ENCODE measurements around the gene RIPPLY3. TPM values are rescaled to one million over a fixed set of nuclear protein-coding genes. Genes with fewer than 3 reads are reported as not detected.

The RIPPLY3 gene
- total RNA-seq, 1 donor from 2014 or later = not detected

GRCh38 chr21:37041706-37042271, 35.3 kb downstream of the RIPPLY3 start:
- H3K27me3 Mint-ChIP-seq = peaks cover 6% of the 10 kb centered on the region
- intact Hi-C loops (cut with micrococcal nuclease) = no loop called here
- ChIA-PET CTCF (no interaction called here), POLR2A (no interaction called here)
- H3K36me3 Mint-ChIP-seq (ENCODE audit: low read depth) = no peaks in the 10 kb centered on the region
- no peak overlapping the region for H3K27ac Mint-ChIP-seq
- ATAC-seq (ENCODE audit: low read depth) (no peak), DNase-seq (no peak)
- H3K4me3 Mint-ChIP-seq = no peak overlapping the region
- H3K4me1 Mint-ChIP-seq = peaks cover 9% of the 10 kb centered on the region
- H3K9me3 Mint-ChIP-seq = no peaks in the 10 kb centered on the region
- TF ChIP-seq CTCF (IDR thresholded peaks at IDR 0.05) = no peak

- intact Hi-C loops (cut with micrococcal nuclease) = no loop called here
- Mint-ChIP-seq H3K27ac (no peak overlapping the region), H3K27me3 (peaks cover 6% of the 10 kb centered on the region), H3K9me3 (no peaks in the 10 kb centered on the region), H3K4me3 (no peak overlapping the region), H3K36me3 (ENCODE audit: low read depth) (no peaks in the 10 kb centered on the region), H3K4me1 (peaks cover 9% of the 10 kb centered on the region)
- TF ChIP-seq CTCF (IDR thresholded peaks at IDR 0.05) = no peak
- POLR2A ChIA-PET = no interaction called here
- ATAC-seq (ENCODE audit: low read depth) (no peak), DNase-seq (no peak)
- CTCF ChIA-PET = no interaction called here
Measured at GRCh38 chr21:37043818-37044217, 37.3 kb downstream of the RIPPLY3 start.

DNA sequence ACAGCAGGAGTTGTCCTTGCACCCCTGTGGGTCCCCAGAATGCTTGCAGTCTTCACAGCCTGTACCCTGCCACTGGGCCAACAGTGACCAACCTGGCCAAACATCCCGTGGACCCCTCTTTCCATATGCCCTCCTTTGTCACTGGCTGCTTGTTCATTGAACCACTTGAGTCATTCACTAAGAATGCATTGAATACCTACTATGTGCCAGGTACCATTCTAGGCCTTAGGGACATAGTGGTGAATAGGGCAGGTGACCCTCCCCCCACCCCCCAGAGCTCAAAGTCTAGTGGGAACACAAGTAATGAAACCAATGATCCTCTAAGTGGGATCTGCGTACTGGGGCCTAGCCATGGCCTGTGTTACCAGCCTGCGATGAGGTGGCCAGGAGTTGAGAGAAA, 38.1 kb downstream of the RIPPLY3 start:
- POLR2A ChIA-PET = no interaction called here
- Mint-ChIP-seq H3K9me3 (no peaks in the 10 kb centered on the region), H3K27me3 (peaks cover 10% of the 10 kb centered on the region), H3K27ac (no peak overlapping the region), H3K4me3 (no peak overlapping the region), H3K36me3 (ENCODE audit: low read depth) (no peaks in the 10 kb centered on the region), H3K4me1 (peaks cover 9% of the 10 kb centered on the region)
- CTCF ChIA-PET = no interaction called here
- TF ChIP-seq CTCF (IDR thresholded peaks at IDR 0.05) = no peak
- intact Hi-C loops (cut with micrococcal nuclease) = no loop called here
- ATAC-seq (ENCODE audit: low read depth) (no peak), DNase-seq (no peak)

DNA sequence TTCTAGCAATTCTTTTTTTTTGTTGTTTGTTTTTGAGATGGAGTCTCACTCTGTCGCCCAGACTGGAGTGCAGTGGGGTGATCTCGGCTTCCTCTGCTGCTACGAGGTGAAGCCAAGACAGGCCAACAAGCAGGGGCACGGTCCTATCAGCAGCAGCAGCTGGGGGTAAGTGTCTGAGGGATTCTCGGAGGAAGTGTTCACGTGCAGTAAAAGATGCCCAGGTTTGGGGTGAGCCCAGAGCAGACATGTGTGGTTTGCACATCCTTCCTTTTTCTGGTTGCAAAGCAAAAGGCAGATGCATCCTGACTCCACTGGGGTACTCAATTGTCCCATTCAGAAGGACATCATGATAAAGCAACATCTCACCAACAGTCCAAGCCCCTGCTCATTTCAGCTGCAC, 38.6 kb downstream of the RIPPLY3 start:
- DNase-seq (no peak), ATAC-seq (ENCODE audit: low read depth) (no peak)
- H3K36me3 Mint-ChIP-seq (ENCODE audit: low read depth) = no peaks in the 10 kb centered on the region
- no peaks in the 10 kb centered on the region for H3K9me3 Mint-ChIP-seq
- peaks cover 10% of the 10 kb centered on the region for H3K27me3 Mint-ChIP-seq
- CTCF ChIA-PET = no interaction called here
- no peak overlapping the region for H3K4me3 Mint-ChIP-seq
- H3K27ac Mint-ChIP-seq = no peak overlapping the region
- POLR2A ChIA-PET = no interaction called here
- intact Hi-C loops (cut with micrococcal nuclease) = no loop called here
- TF ChIP-seq CTCF (IDR thresholded peaks at IDR 0.05) = no peak
- H3K4me1 Mint-ChIP-seq = peaks cover 9% of the 10 kb centered on the region

GRCh38 chr21:37045556-37045955, 39.1 kb downstream of the RIPPLY3 start:
- no peak overlapping the region for H3K27ac Mint-ChIP-seq

More at GRCh38 chr21:37045556-37045955, 39.1 kb downstream of the RIPPLY3 start:
- POLR2A ChIA-PET = no interaction called here
- H3K4me1 Mint-ChIP-seq = peaks cover 9% of the 10 kb centered on the region
- DNase-seq (no peak), ATAC-seq (ENCODE audit: low read depth) (no peak)
- peaks cover 13% of the 10 kb centered on the region for H3K27me3 Mint-ChIP-seq
- intact Hi-C loops (cut with micrococcal nuclease) = no loop called here
- H3K9me3 Mint-ChIP-seq = no peaks in the 10 kb centered on the region
- no peak for TF ChIP-seq CTCF (IDR thresholded peaks at IDR 0.05)
- H3K4me3 Mint-ChIP-seq = no peak overlapping the region
- CTCF ChIA-PET = no interaction called here
- H3K36me3 Mint-ChIP-seq (ENCODE audit: low read depth) = no peaks in the 10 kb centered on the region
